Subcutaneous adipose tissue (tissue), 4 donors: Measurements from ENCODE around the gene TLR6. TPM values are rescaled to one million over a fixed set of nuclear protein-coding genes. Genes with fewer than 3 reads are reported as not detected.

ENCODE experiments used
- total RNA-seq, 4 donors: library from RNA; depleted of rRNA; stranded (reverse); fragments of >200 nt; gene quantifications; one replicate each; pipeline ENCODE4 v1.1.0, GENCODE V29; 2016
- TF ChIP-seq, protein P1 (sequence below): fragments of 450-650 bp; IDR thresholded peaks from one replicate; pipeline ENCODE4 v1.5.1; 2016; ENCODE audit warnings: low read depth, mild to moderate bottlenecking, control low read depth, antibody characterized with exemption, moderate library complexity

TLR6 gene
- total RNA-seq, 4 donors from 2014 or later, result 4.7 to 19.2 (median 10.7) TPM

DNA sequence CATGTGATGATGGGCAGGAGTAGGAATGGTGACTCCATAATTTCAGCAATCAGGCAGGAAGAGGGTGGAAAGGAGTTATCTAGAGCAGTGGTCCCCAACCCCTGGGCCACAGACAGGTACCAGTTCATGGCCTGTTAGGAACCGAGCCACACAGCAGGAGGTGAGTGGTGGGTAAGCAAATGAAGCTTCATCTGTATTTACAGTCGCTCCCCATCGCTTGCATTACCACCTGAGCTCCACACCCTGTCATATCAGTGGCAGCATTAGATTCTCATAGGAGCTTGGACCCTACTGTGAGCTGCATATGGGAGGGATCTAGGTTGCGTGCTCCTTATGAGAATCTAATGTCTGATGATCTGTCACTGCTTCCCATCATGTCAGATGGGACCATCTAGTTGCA is 72.5 kb downstream of the TLR6 start:
- TF ChIP-seq, protein P1, sequence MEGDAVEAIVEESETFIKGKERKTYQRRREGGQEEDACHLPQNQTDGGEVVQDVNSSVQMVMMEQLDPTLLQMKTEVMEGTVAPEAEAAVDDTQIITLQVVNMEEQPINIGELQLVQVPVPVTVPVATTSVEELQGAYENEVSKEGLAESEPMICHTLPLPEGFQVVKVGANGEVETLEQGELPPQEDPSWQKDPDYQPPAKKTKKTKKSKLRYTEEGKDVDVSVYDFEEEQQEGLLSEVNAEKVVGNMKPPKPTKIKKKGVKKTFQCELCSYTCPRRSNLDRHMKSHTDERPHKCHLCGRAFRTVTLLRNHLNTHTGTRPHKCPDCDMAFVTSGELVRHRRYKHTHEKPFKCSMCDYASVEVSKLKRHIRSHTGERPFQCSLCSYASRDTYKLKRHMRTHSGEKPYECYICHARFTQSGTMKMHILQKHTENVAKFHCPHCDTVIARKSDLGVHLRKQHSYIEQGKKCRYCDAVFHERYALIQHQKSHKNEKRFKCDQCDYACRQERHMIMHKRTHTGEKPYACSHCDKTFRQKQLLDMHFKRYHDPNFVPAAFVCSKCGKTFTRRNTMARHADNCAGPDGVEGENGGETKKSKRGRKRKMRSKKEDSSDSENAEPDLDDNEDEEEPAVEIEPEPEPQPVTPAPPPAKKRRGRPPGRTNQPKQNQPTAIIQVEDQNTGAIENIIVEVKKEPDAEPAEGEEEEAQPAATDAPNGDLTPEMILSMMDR, result no peak

DNA sequence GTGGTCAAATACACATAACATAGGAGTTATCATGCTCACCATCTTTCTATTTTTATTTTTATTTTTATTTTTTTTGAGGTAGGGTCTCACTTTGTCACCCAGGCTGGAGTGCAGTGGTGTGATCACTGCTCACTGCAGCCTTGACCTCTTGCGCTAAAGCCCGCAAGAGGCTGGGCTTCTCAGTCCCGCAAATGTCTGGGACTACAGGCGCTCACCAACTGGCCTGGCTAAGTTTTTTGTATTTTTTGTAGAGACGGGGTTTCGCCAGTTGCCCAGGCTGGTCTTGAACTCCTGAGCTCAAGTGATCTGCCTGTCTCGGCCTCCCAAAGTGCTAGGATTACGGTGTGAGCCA is 73.5 kb downstream of the TLR6 start:
- TF ChIP-seq, protein P1, result no peak

DNA sequence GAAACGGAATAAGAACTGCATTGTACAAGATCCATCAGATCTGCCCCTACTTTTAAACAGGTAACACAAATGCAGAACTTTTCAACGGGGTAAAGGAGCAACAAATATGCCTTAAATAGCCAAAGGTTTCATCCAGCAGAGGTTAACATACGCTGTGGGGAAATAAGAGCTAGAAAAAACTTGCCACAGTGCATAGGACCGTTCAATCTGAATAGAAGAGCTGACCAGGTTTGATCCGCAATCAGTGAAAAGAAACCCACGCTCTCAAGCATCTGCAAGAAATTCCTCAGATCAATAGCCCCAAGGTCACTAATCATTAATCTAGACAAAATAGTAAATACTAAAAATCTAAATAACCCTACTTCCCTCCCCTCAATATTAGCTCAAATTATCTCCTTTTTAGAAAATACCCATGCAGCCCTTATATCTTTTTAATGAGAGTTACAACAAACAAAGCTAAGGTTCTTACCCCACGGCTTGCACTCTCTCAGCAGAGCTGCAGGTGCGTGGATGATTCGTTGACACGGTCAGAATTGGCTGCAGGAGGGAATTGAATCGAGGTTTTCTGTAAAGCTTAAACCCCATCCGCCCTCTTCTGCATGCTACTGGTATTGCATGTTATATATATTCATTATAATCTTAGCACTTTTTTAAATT is 74.0 kb downstream of the TLR6 start, which contains the start of gene TLR10:
TLR10 (minus strand) TSS at position 539 of the 657 bp plus-strand sequence. CDS start 7,400 bp downstream, outside the sequence.
- TF ChIP-seq, protein P1, result no peak

DNA sequence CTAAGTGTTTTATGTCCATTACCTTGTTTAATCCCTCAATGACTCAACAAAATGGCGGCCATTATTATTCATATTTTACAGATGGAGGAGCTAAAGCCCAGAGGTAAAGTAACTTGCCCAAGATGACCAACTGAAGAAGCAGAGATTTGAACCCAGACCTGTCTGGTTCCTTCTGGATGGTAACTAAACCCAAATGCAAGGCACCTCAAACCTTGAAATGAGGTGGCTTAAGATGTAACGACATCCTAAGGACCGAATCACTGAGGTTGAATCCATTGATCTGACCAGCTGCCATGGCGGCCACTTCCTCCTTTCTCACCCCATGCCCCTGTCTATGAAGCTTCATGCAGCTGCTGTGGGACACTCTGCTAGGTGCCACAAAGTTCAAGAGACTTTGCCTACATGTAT is 74.8 kb downstream of the TLR6 start:
- TF ChIP-seq, protein P1, result no peak

DNA sequence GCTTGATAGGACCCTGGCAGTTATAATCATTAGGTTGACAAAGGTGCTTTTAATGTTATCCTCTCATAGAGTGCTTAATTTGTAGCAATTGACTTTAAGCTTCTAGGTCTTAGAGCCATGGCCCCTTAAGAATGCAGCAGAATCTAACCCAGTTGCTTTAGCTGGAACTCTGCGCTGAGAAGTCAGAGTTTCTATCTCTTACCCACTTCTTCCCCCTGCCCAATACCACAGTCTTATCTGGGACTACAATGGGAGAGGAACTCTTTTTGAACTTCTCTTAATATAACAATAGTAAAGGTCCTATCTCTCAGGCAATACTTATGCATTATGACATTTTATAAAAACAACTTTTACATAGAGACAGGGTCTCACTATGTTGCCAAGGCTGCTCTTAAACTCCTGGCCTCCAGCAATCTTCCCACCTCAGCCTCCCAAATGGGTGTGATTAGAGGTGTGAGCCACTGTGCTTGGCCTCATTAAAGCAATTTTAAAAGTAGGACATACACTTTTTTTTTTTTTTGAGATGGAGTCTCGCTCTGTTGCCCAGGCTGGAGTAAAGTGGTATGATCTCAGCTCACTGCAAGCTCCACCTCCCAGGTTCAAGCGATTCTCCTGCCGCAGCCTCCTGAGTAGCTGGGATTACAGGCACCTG is 75.7 kb downstream of the TLR6 start:
- TF ChIP-seq, protein P1, result no peak

DNA sequence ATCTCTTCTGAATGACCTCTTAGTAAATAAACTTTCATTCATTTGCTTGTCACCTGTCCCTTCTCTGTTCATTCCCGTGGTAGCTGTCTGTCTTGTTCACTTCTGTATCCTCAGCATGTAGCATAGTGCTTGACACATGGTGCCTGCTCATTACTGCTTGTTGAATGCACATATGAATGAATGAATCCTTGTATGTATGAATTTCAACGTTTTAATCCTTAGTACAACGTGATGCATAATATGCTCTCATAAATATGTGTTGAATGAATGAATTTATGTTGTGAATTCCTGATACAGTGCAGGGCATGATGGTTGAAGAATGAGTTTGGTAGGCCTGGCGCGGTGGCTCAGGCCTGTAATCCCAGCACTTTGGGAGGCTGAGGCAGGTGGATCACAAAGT is 76.8 kb downstream of the TLR6 start:
- TF ChIP-seq, protein P1, result no peak

DNA sequence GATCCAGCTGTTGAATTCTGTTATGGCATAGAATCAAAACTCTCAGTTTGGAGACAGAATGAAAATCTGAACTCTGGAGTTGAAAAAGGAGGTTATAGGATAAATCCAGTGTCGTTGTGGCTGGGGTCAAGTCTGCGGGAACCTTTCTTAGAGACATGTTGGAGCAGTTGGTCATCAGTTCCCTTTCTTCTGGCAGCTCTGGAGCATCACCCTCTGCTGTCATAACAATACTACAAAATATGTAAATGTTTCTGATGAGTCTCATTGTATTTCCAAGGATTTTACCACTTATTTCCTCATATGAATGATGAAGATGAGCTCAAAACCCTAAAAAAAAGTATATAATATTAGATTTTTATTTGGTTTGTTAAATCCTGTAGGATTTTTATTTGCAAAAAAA is 81.3 kb downstream of the TLR6 start:
- TF ChIP-seq, protein P1, result no peak
